Heart left ventricle (tissue), 13 donors: ENCODE results near the gene GTSE1.

Source experiments
- CTCF ChIP-seq, 12 donors: fragments of 200-600 bp; sonication (generic) in 4 of 12; IDR thresholded peaks; one replicate each; pipeline versions ENCODE4 v1.5.0 to v1.8.0; 2018 to 2022; ENCODE audit warnings: antibody characterized with exemption in 12 of 12, mild to moderate bottlenecking in 5 of 12
- POLR2A ChIP-seq, 2 donors: fragments of 450-650 bp; IDR thresholded peaks; one replicate each; pipeline ENCODE4 v1.6.1; 2017; ENCODE audit warnings: antibody characterized with exemption in 2 of 2, mild to moderate bottlenecking in 2 of 2, moderate library complexity in 2 of 2
- donor health status: ischemic (EF 13 %, LVEDD 7.1; RV severe dilation, severe dysfunction).
- donor health status: DM: no; HTN: yes; CAD: no.
- donor health status: DM: no; HTN: no; CAD: no.
- donor health status: ischemic (EF 25% LVEDD 6.9; RV normal size, moderate dysfunction).
- donor health status: ischemic (EF 25% LVEDD 5.7; RV mildly dilated, moderate dysfunction).
- donor health status: ischemic (EF 35%, LVEDD 5.7; RV mildly dilated, moderate dysfunction).
- donor health status: nonischemic (EF 11% LVEDD 7.7; RV severe dilation, severe dysfunction).
- donor health status: DM: yes; HTN: yes; CAD: no.
- donor health status: PGD.
- donor health status: ischemic (EF 29% LVEDD 5.4; RV normal size, mild dysfunction).
- donor health status: nonischemic (EF 23%, LVEDD 6.1; RV moderate dilation, normal function).

GRCh38 chr22:46368871-46369715 lies 72.4 kb downstream of the GTSE1 start:
- TF ChIP-seq POLR2A (IDR thresholded peaks at IDR 0.05) = no peak
- no peak for TF ChIP-seq CTCF (IDR thresholded peaks at IDR 0.05)
